ENCODE measurements around the gene FYCO1.

Gene FYCO1

DNA sequence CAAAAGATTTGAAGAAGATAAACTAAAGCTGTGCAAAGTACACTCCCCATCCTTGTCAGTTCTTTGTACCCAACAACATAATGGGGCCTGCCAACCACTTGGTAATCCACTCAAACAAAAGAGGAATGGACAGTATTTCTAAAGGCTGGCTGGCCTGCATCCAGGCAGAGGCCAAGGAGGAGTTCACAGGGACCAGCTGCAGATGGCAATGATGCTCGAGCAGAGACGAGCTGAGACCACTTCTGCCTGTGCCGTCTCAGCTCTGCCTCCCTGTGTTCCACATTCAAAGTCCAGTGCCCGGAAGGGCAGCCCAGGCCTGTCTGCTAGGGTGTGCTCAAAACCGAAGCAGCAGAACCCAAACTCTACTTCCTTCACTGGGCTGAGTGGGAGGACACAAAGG lies 38.0 kb downstream of the FYCO1 start:
- no peak overlapping the region for H3K27ac ChIP-seq
- no peaks in the 10 kb centered on the region for H3K9me3 ChIP-seq (ENCODE audit: severe bottlenecking)
- no peaks in the 10 kb centered on the region for H3K27me3 ChIP-seq (ENCODE audit: insufficient read depth, low read depth, severe bottlenecking)
- no peak for DNase-seq
- TF ChIP-seq, protein P1, sequence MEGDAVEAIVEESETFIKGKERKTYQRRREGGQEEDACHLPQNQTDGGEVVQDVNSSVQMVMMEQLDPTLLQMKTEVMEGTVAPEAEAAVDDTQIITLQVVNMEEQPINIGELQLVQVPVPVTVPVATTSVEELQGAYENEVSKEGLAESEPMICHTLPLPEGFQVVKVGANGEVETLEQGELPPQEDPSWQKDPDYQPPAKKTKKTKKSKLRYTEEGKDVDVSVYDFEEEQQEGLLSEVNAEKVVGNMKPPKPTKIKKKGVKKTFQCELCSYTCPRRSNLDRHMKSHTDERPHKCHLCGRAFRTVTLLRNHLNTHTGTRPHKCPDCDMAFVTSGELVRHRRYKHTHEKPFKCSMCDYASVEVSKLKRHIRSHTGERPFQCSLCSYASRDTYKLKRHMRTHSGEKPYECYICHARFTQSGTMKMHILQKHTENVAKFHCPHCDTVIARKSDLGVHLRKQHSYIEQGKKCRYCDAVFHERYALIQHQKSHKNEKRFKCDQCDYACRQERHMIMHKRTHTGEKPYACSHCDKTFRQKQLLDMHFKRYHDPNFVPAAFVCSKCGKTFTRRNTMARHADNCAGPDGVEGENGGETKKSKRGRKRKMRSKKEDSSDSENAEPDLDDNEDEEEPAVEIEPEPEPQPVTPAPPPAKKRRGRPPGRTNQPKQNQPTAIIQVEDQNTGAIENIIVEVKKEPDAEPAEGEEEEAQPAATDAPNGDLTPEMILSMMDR (IDR thresholded peaks at IDR 0.05; ENCODE audit: low read depth, low read length), result no peak
- H3K4me3 ChIP-seq (ENCODE audit: low read depth, low read length), result no peak overlapping the region
- H3K36me3 ChIP-seq, result peaks cover 98% of the 10 kb centered on the region

DNA sequence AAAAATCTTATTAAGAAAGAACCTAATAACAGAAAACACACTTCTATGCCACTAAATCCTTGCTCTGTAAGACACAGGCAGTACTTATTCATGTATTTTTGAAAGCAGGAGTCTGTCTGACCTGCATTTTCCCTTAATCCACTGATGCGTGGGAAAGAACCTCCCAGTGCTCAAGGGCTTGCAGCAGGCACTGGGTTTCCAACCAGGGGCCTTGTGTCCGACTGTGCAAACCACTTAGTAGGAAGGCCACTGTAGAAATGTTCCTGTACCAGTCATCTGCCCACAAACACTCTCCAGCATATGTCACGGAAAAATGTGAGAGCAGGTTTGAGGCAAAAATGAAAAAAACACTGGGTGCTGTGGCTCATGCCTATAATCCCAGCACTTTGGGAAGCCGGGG lies 39.9 kb downstream of the FYCO1 start:
- TF ChIP-seq, protein P1 (IDR thresholded peaks at IDR 0.05; ENCODE audit: low read depth, low read length), result no peak
- H3K36me3 ChIP-seq, result peaks cover 98% of the 10 kb centered on the region

DNA sequence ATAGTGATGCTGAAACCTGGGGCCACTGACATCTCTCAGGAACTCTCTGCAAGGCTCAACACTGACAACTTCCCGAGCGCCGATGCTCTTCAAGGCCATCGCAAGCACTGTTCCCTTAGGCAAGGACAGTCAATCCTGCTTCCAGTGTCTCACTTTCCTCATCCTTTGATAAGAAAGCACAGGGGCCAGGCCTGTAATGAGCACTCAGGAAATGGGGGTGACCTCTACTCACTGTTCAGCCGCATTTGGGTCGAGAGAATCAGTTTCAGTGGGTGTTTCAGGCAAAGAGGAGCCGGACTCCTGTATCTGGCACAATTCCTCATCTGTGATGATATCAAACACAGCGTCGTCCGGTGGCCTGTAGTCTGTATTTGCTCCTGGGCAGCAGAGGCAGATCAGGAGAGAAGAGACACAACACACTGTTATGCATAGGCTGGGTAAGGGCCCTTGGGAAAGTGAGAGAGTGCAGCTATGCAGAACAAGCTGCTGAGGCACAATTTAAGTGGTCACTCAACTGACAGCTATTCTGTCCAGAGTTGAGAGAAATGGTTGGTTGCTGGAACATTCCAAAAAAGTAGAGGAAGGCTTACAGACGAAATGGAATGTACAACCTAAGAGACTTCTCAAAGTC lies 40.5 kb downstream of the FYCO1 start:
- Histone ChIP-seq H3K9me3 (ENCODE audit: severe bottlenecking) (no peaks in the 10 kb centered on the region), H3K4me3 (ENCODE audit: low read depth, low read length) (no peak overlapping the region), H3K36me3 (peaks cover 98% of the 10 kb centered on the region), H3K27ac (no peak overlapping the region), H3K27me3 (ENCODE audit: insufficient read depth, low read depth, severe bottlenecking) (no peaks in the 10 kb centered on the region)
- DNase-seq, result no peak
- TF ChIP-seq, protein P1 (IDR thresholded peaks at IDR 0.05; ENCODE audit: low read depth, low read length), result no peak

More for the DNA sequence above, 39.9 kb downstream of the FYCO1 start:
- H3K9me3 ChIP-seq (ENCODE audit: severe bottlenecking), result no peaks in the 10 kb centered on the region
- H3K27ac ChIP-seq, result no peak overlapping the region
- H3K4me3 ChIP-seq (ENCODE audit: low read depth, low read length), result no peak overlapping the region
- no peak for DNase-seq
- H3K27me3 ChIP-seq (ENCODE audit: insufficient read depth, low read depth, severe bottlenecking), result no peaks in the 10 kb centered on the region

DNA sequence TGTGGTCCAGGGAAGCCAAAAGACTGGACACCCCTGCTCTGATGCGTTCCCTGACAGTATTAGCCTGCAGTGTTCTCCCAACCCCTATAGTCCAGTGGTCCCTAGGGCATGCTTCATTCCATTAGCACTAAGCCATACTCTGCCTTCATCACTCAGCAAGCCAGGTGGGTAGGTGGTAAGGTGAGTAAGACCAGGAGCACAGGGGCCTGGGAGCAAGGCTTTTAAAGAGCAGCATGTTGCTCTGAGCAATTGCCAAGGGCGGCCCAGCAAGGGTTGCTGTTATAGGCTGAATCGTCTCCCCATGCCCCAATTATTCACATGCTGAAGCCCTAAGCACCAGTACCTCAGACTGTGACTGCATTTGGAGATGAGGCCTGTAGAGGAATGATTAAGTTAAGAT lies 41.3 kb downstream of the FYCO1 start:
- Histone ChIP-seq H3K27ac (no peak overlapping the region), H3K36me3 (peaks cover 98% of the 10 kb centered on the region)
- TF ChIP-seq, protein P1 (IDR thresholded peaks at IDR 0.05; ENCODE audit: low read depth, low read length), result no peak

DNA sequence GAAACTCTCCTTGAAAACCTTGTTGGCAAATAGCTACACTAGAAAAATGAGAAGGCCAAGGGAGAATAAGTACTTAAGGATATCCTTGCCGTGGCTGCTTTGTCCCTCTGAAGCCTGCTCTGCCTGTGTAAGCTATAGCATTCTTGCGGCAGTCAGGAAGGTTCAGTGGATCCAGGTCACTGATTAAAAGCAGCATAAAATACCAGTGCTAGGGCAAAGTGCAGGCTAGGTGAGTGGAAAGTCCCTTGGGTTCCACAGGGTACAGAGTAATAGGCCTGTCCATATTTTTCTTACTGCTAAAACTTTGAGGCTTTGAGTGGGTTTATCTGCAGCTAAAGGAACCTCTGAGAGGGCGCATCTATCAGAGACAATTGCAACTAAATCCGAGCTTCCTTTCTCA lies 42.1 kb downstream of the FYCO1 start:
- Histone ChIP-seq H3K36me3 (peaks cover 98% of the 10 kb centered on the region), H3K4me3 (ENCODE audit: low read depth, low read length) (no peak overlapping the region), H3K27me3 (ENCODE audit: insufficient read depth, low read depth, severe bottlenecking) (no peaks in the 10 kb centered on the region), H3K9me3 (ENCODE audit: severe bottlenecking) (no peaks in the 10 kb centered on the region), H3K27ac (no peak overlapping the region)
- TF ChIP-seq, protein P1 (IDR thresholded peaks at IDR 0.05; ENCODE audit: low read depth, low read length), result no peak
- no peak for DNase-seq

More for the DNA sequence above, 41.3 kb downstream of the FYCO1 start:
- no peaks in the 10 kb centered on the region for H3K9me3 ChIP-seq (ENCODE audit: severe bottlenecking)
- H3K27me3 ChIP-seq (ENCODE audit: insufficient read depth, low read depth, severe bottlenecking), result no peaks in the 10 kb centered on the region
- DNase-seq, result no peak
- no peak overlapping the region for H3K4me3 ChIP-seq (ENCODE audit: low read depth, low read length)

DNA sequence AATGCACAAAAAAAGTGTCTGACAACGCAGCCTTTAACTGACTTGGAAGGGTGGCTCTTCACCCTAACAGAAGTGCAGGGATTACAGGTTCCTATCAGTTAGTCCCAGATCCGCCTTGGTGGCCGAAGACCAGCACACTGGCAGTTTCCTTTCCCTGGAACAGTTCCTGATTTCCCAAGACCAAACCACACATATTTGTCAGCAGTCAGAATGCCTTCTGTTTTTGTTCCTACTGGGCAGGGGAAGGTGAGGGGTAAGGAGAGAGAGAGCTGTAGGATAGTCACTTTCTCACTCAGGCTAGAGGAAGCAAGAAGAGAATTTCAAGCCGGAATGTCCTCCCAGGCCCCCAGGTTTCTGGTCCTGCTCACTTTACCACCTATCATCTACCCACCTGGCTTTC lies 43.2 kb downstream of the FYCO1 start:
- H3K36me3 ChIP-seq, result peaks cover 98% of the 10 kb centered on the region
- TF ChIP-seq, protein P1 (IDR thresholded peaks at IDR 0.05; ENCODE audit: low read depth, low read length), result no peak

More for the DNA sequence above, 43.2 kb downstream of the FYCO1 start:
- DNase-seq, result no peak
- H3K27me3 ChIP-seq (ENCODE audit: insufficient read depth, low read depth, severe bottlenecking), result no peaks in the 10 kb centered on the region
- H3K4me3 ChIP-seq (ENCODE audit: low read depth, low read length), result no peak overlapping the region
- H3K9me3 ChIP-seq (ENCODE audit: severe bottlenecking), result no peaks in the 10 kb centered on the region
- no peak overlapping the region for H3K27ac ChIP-seq

Data from WERI-Rb-1 (cell line).